ENCODE data around the gene HHAT. TPM values are rescaled to one million over a fixed set of nuclear protein-coding genes. Genes with fewer than 3 reads are reported as not detected.

Gene HHAT
- total RNA-seq, 1 donor from 2014 or later: 11.4 TPM

DNA sequence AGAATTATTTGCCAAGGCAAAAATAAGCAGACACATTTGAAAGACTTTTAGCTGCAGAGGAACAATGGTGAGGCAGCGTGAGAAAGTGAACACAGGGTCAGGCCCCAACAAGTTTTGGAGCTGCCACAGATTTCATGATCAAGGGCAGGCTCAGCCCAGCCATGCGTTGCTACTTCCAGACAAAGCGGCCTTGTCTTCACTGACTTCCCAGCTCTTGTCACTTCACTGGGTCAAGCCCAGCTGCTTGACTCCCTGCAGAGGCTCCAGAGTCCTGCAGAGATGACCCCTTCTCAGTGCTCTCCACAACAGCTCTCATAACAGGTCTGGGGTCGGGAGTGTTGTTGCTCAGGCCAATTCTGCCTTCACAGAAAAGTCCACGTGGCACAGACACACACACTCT is 35.8 kb downstream of the HHAT start:
- Mint-ChIP-seq H3K27me3 (ENCODE audit: low read depth, unreplicated experiment) (no peaks in the 10 kb centered on the region), H3K4me3 (ENCODE audit: unreplicated experiment) (no peak overlapping the region), H3K4me1 (ENCODE audit: low read depth, unreplicated experiment) (peaks cover 18% of the 10 kb centered on the region), H3K27ac (ENCODE audit: unreplicated experiment) (no peak overlapping the region), H3K36me3 (ENCODE audit: low read depth, unreplicated experiment) (no peaks in the 10 kb centered on the region), H3K9me3 (ENCODE audit: unreplicated experiment) (no peaks in the 10 kb centered on the region)
- no peak overlapping the region for H3K9ac ChIP-seq (ENCODE audit: low read length)
- H3K27ac ChIP-seq (ENCODE audit: low read depth, low read length): no peak overlapping the region
- H3K9me3 ChIP-seq (ENCODE audit: insufficient read depth, low read depth, low read length): no peaks in the 10 kb centered on the region
- no peak overlapping the region for H3K4me2 ChIP-seq (ENCODE audit: low read length)
- no peaks in the 10 kb centered on the region for H3K36me3 ChIP-seq (ENCODE audit: insufficient read depth, low read length)
- DNase-seq (ENCODE audit: low read depth) (no peak), FAIRE-seq (no peak)
- H4K20me1 ChIP-seq (ENCODE audit: insufficient read depth, low read length): no peaks in the 10 kb centered on the region
- TF ChIP-seq, protein P1, sequence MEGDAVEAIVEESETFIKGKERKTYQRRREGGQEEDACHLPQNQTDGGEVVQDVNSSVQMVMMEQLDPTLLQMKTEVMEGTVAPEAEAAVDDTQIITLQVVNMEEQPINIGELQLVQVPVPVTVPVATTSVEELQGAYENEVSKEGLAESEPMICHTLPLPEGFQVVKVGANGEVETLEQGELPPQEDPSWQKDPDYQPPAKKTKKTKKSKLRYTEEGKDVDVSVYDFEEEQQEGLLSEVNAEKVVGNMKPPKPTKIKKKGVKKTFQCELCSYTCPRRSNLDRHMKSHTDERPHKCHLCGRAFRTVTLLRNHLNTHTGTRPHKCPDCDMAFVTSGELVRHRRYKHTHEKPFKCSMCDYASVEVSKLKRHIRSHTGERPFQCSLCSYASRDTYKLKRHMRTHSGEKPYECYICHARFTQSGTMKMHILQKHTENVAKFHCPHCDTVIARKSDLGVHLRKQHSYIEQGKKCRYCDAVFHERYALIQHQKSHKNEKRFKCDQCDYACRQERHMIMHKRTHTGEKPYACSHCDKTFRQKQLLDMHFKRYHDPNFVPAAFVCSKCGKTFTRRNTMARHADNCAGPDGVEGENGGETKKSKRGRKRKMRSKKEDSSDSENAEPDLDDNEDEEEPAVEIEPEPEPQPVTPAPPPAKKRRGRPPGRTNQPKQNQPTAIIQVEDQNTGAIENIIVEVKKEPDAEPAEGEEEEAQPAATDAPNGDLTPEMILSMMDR (IDR thresholded peaks at IDR 0.05; ENCODE audit: insufficient read depth, low read depth, low read length): no peak
- TF ChIP-seq EZH2 (IDR thresholded peaks at IDR 0.05; ENCODE audit: insufficient read depth, low read length): no peak
- H2AFZ ChIP-seq (ENCODE audit: low read depth, low read length): no peak overlapping the region
- no peaks in the 10 kb centered on the region for H3K4me1 ChIP-seq (ENCODE audit: insufficient read depth, low read length)
- H3K4me3 ChIP-seq (ENCODE audit: insufficient read depth, low read depth, low read length): no peak overlapping the region
- H3K27me3 ChIP-seq (ENCODE audit: insufficient read depth, low read length): peaks cover 4% of the 10 kb centered on the region
- H3K79me2 ChIP-seq (ENCODE audit: insufficient read depth, low read length): no peaks in the 10 kb centered on the region

DNA sequence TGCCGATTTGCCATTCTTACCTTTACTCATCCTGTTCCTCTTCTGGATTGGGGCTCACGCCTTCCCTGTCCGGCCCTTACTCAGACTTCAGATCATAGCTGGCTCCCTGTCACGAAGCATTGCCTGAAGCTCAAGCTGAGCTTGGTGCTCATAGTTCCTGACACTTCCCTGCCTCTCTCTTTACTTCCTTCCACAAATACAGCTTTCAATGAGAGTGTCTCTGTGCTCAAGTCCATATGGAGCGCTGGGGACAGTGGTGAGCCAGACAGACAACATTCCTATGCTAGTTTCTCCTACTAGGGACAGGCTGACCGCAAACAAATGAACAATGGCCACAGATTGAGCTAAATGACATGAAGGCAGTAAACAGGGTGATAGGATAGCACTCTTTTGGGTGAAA is 38.1 kb downstream of the HHAT start:
- H3K9me3 ChIP-seq (ENCODE audit: insufficient read depth, low read depth, low read length): no peaks in the 10 kb centered on the region
- no peak overlapping the region for H3K9ac ChIP-seq (ENCODE audit: low read length)
- no peaks in the 10 kb centered on the region for H3K36me3 Mint-ChIP-seq (ENCODE audit: low read depth, unreplicated experiment)
- H2AFZ ChIP-seq (ENCODE audit: low read depth, low read length): no peak overlapping the region
- FAIRE-seq (no peak), DNase-seq (ENCODE audit: low read depth) (no peak)
- H3K27me3 Mint-ChIP-seq (ENCODE audit: low read depth, unreplicated experiment): no peaks in the 10 kb centered on the region
- no peaks in the 10 kb centered on the region for H4K20me1 ChIP-seq (ENCODE audit: insufficient read depth, low read length)
- H3K4me3 Mint-ChIP-seq (ENCODE audit: unreplicated experiment): no peak overlapping the region
- H3K27ac ChIP-seq (ENCODE audit: low read depth, low read length): no peak overlapping the region
- H3K4me2 ChIP-seq (ENCODE audit: low read length): no peak overlapping the region
- no peaks in the 10 kb centered on the region for H3K4me1 ChIP-seq (ENCODE audit: insufficient read depth, low read length)
- H3K4me3 ChIP-seq (ENCODE audit: insufficient read depth, low read depth, low read length): no peak overlapping the region
- no peak overlapping the region for H3K27ac Mint-ChIP-seq (ENCODE audit: unreplicated experiment)
- H3K36me3 ChIP-seq (ENCODE audit: insufficient read depth, low read length): no peaks in the 10 kb centered on the region
- no peak for TF ChIP-seq EZH2 (IDR thresholded peaks at IDR 0.05; ENCODE audit: insufficient read depth, low read length)
- TF ChIP-seq, protein P1 (IDR thresholded peaks at IDR 0.05; ENCODE audit: insufficient read depth, low read depth, low read length): no peak
- no peaks in the 10 kb centered on the region for H3K79me2 ChIP-seq (ENCODE audit: insufficient read depth, low read length)
- peaks cover 11% of the 10 kb centered on the region for H3K4me1 Mint-ChIP-seq (ENCODE audit: low read depth, unreplicated experiment)
- peaks cover 4% of the 10 kb centered on the region for H3K27me3 ChIP-seq (ENCODE audit: insufficient read depth, low read length)
- no peaks in the 10 kb centered on the region for H3K9me3 Mint-ChIP-seq (ENCODE audit: unreplicated experiment)

DNA sequence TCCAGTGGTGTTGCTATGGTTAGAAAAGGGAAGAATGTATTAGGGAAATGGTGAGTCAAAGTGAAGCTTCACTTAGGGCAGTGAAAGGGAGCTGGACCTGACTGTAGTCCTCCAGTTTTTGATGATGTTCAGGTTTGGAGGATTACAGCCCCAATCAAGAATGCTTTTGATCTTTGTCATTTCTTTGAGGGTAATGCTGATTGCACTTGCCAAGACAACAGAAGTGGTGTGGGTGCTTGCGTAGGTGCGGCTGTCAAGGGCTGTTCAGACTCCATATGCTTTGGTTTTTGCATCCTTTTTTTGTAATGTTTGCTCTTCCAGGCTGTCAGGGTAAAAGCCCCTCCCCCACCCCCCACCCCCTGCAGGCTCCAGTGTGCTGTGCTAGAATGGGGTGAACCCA is 38.9 kb downstream of the HHAT start:
- no peak overlapping the region for H3K27ac ChIP-seq (ENCODE audit: low read depth, low read length)
- no peak overlapping the region for H3K9ac ChIP-seq (ENCODE audit: low read length)
- Mint-ChIP-seq H3K36me3 (ENCODE audit: low read depth, unreplicated experiment) (no peaks in the 10 kb centered on the region), H3K4me1 (ENCODE audit: low read depth, unreplicated experiment) (peaks cover 11% of the 10 kb centered on the region), H3K27ac (ENCODE audit: unreplicated experiment) (no peak overlapping the region), H3K4me3 (ENCODE audit: unreplicated experiment) (no peak overlapping the region), H3K9me3 (ENCODE audit: unreplicated experiment) (no peaks in the 10 kb centered on the region), H3K27me3 (ENCODE audit: low read depth, unreplicated experiment) (no peaks in the 10 kb centered on the region)
- peaks cover 4% of the 10 kb centered on the region for H3K27me3 ChIP-seq (ENCODE audit: insufficient read depth, low read length)
- no peak overlapping the region for H2AFZ ChIP-seq (ENCODE audit: low read depth, low read length)
- TF ChIP-seq, protein P1 (IDR thresholded peaks at IDR 0.05; ENCODE audit: insufficient read depth, low read depth, low read length): no peak
- no peak for TF ChIP-seq EZH2 (IDR thresholded peaks at IDR 0.05; ENCODE audit: insufficient read depth, low read length)
- H3K4me2 ChIP-seq (ENCODE audit: low read length): no peak overlapping the region
- H4K20me1 ChIP-seq (ENCODE audit: insufficient read depth, low read length): no peaks in the 10 kb centered on the region
- H3K36me3 ChIP-seq (ENCODE audit: insufficient read depth, low read length): no peaks in the 10 kb centered on the region
- FAIRE-seq (no peak), DNase-seq (ENCODE audit: low read depth) (no peak)
- no peaks in the 10 kb centered on the region for H3K79me2 ChIP-seq (ENCODE audit: insufficient read depth, low read length)
- H3K9me3 ChIP-seq (ENCODE audit: insufficient read depth, low read depth, low read length): no peaks in the 10 kb centered on the region
- H3K4me1 ChIP-seq (ENCODE audit: insufficient read depth, low read length): no peaks in the 10 kb centered on the region
- no peak overlapping the region for H3K4me3 ChIP-seq (ENCODE audit: insufficient read depth, low read depth, low read length)
